GM12878 (cell line): ENCODE data around the gene NTM.

Experiments used
- GABPA ChIP-seq: IDR thresholded peaks from 2 replicates; pipeline ENCODE4 v1.6.1; 2014; ENCODE audit warnings: antibody characterized with exemption, low read depth, mild to moderate bottlenecking, inconsistent platforms
- MAX ChIP-seq: IDR thresholded peaks from 2 replicates; pipeline ENCODE4 v1.6.1; 2012; ENCODE audit warnings: low read depth, low read length, improper control_type of control experiment
- PAX5 ChIP-seq: IDR thresholded peaks from 2 replicates; pipeline ENCODE4 v1.6.1; 2011; ENCODE audit warnings: low read depth, low read length, borderline replicate concordance
- POLR2A ChIP-seq: IDR thresholded peaks from 2 replicates; pipeline ENCODE4 v1.6.1; 2011; ENCODE audit warnings: low read depth, mild to moderate bottlenecking, low read length
- SREBF2 ChIP-seq: IDR thresholded peaks from 2 replicates; pipeline ENCODE4 v1.6.1; 2012; ENCODE audit warnings: mild to moderate bottlenecking, low read length
- ZZZ3 ChIP-seq: IDR thresholded peaks from 2 replicates; pipeline ENCODE4 v1.6.1; 2011; ENCODE audit warnings: low read depth; ENCODE audit not compliant: control insufficient read depth, insufficient read length
- TF ChIP-seq, protein P1 (sequence below), 3 experiments: IDR thresholded peaks in 2 of 3; conservative IDR thresholded peaks in 1 of 3; 2 replicates each; pipeline ENCODE4 v1.5.1; 2011; ENCODE audit warnings: low read depth in 3 of 3, low read length in 3 of 3, mild to moderate bottlenecking in 3 of 3, control low read depth in 2 of 3, moderate library complexity in 2 of 3, inconsistent platforms in 1 of 3, mixed read lengths in 1 of 3; ENCODE audit not compliant: control insufficient read depth in 2 of 3, insufficient read depth in 1 of 3; ENCODE audit errors: extremely low read depth in 1 of 3
- TF ChIP-seq, protein P2 (sequence below): fragments of 450-650 bp; IDR thresholded peaks from 2 replicates; pipeline ENCODE4 v1.6.1; 2017; ENCODE audit warnings: antibody characterized with exemption, mild to moderate bottlenecking, moderate library complexity

DNA sequence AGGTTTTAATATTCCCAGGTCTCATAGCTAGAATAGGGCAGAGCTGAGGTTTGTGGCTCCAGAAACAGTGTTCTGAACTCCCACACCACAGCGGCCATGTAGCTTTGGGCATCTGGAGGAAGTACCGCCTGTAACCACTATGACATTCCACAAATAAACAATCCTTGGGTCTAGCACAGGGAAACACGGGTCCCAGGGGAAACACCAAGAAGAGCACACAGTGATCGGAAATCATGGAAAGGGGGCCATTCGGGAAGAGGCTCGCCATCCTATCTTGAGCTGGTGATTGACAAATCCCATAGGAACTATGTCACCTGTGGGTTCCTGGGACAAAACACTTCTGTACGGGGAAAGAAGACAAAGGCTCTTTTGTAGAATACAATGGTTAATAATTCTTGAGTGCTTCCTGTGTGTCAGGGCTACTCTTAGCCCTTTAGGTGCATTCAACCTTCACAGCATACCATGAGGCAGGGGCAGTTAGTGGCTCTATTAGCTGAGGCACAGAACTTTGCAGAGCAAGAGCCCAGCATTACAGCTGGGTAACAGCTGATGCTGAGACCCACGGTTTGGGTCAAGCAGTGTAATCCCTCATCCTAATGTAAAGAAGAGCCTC lies 514.2 kb downstream of the NTM start:
- no peak for TF ChIP-seq GABPA
- no peak for TF ChIP-seq MAX
- TF ChIP-seq ZZZ3: no peak
- TF ChIP-seq, protein P1, sequence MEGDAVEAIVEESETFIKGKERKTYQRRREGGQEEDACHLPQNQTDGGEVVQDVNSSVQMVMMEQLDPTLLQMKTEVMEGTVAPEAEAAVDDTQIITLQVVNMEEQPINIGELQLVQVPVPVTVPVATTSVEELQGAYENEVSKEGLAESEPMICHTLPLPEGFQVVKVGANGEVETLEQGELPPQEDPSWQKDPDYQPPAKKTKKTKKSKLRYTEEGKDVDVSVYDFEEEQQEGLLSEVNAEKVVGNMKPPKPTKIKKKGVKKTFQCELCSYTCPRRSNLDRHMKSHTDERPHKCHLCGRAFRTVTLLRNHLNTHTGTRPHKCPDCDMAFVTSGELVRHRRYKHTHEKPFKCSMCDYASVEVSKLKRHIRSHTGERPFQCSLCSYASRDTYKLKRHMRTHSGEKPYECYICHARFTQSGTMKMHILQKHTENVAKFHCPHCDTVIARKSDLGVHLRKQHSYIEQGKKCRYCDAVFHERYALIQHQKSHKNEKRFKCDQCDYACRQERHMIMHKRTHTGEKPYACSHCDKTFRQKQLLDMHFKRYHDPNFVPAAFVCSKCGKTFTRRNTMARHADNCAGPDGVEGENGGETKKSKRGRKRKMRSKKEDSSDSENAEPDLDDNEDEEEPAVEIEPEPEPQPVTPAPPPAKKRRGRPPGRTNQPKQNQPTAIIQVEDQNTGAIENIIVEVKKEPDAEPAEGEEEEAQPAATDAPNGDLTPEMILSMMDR (IDR thresholded peaks at IDR 0.05 in 2 of 3, conservative IDR thresholded peaks at IDR 0.05 in 1 of 3; ENCODE audit: control insufficient read depth in 2 of 3, extremely low read depth in 1 of 3, insufficient read depth in 1 of 3, low read depth in 3 of 3, low read length in 3 of 3): no peak
- no peak for TF ChIP-seq POLR2A
- no peak for TF ChIP-seq PAX5
- TF ChIP-seq, protein P2, sequence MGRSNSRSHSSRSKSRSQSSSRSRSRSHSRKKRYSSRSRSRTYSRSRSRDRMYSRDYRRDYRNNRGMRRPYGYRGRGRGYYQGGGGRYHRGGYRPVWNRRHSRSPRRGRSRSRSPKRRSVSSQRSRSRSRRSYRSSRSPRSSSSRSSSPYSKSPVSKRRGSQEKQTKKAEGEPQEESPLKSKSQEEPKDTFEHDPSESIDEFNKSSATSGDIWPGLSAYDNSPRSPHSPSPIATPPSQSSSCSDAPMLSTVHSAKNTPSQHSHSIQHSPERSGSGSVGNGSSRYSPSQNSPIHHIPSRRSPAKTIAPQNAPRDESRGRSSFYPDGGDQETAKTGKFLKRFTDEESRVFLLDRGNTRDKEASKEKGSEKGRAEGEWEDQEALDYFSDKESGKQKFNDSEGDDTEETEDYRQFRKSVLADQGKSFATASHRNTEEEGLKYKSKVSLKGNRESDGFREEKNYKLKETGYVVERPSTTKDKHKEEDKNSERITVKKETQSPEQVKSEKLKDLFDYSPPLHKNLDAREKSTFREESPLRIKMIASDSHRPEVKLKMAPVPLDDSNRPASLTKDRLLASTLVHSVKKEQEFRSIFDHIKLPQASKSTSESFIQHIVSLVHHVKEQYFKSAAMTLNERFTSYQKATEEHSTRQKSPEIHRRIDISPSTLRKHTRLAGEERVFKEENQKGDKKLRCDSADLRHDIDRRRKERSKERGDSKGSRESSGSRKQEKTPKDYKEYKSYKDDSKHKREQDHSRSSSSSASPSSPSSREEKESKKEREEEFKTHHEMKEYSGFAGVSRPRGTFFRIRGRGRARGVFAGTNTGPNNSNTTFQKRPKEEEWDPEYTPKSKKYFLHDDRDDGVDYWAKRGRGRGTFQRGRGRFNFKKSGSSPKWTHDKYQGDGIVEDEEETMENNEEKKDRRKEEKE: no peak
- TF ChIP-seq SREBF2: no peak
